GM23248 (cell line): Measurements from ENCODE around the gene SHROOM2. TPM values are rescaled to one million over a fixed set of nuclear protein-coding genes. Genes with fewer than 3 reads are reported as not detected.

Experiments used
- DNase-seq: peaks from one replicate; pipeline ENCODE4 v3.0.0-alpha.2; 2015
- H2AFZ ChIP-seq: fragments of 200-600 bp; sonication (generic); 2 replicates; pipeline ENCODE4 v1.6.1; 2016; ENCODE audit warnings: antibody characterized with exemption
- H3F3A ChIP-seq: fragments of 200-600 bp; sonication (generic); 2 replicates; pipeline ENCODE4 v1.6.1; 2016; ENCODE audit warnings: mild to moderate bottlenecking, antibody characterized with exemption, mixed run types; ENCODE audit not compliant: insufficient read depth
- H3K27ac ChIP-seq: fragments of 200-600 bp; sonication (generic); 2 replicates; pipeline ENCODE4 v1.5.1; 2016; ENCODE audit warnings: mild to moderate bottlenecking
- H3K27me3 ChIP-seq: fragments of 200-600 bp; sonication (generic); replicated peaks from 2 replicates; pipeline ENCODE4 v1.6.1; 2016; ENCODE audit warnings: mild to moderate bottlenecking; ENCODE audit not compliant: insufficient read depth
- H3K36me3 ChIP-seq: fragments of 200-600 bp; sonication (generic); 2 replicates; pipeline ENCODE4 v1.6.1; 2016; ENCODE audit warnings: low read depth, mild to moderate bottlenecking
- H3K4me1 ChIP-seq: fragments of 200-600 bp; sonication (generic); 2 replicates; pipeline ENCODE4 v1.6.1; 2016; ENCODE audit warnings: mild to moderate bottlenecking; ENCODE audit not compliant: insufficient read depth
- H3K4me2 ChIP-seq: fragments of 200-600 bp; sonication (generic); one replicate; pipeline ENCODE4 v1.6.1; 2016; ENCODE audit warnings: mild to moderate bottlenecking; ENCODE audit not compliant: unreplicated experiment
- H3K4me3 ChIP-seq: fragments of 200-600 bp; sonication (generic); 2 replicates; pipeline ENCODE4 v1.5.1; 2016; ENCODE audit warnings: mild to moderate bottlenecking
- H3K79me2 ChIP-seq: fragments of 200-600 bp; sonication (generic); 2 replicates; pipeline ENCODE4 v1.6.1; 2016; ENCODE audit warnings: mild to moderate bottlenecking; ENCODE audit not compliant: insufficient read depth
- H3K9ac ChIP-seq: fragments of 200-600 bp; sonication (generic); 2 replicates; pipeline ENCODE4 v1.6.1; 2016; ENCODE audit warnings: mild to moderate bottlenecking
- H3K9me2 ChIP-seq: fragments of 200-600 bp; sonication (generic); 2 replicates; pipeline ENCODE4 v1.6.1; 2016; ENCODE audit warnings: mixed run types, mild to moderate bottlenecking, moderate library complexity; ENCODE audit not compliant: insufficient read depth
- H3K9me3 ChIP-seq: fragments of 200-600 bp; sonication (generic); one replicate; pipeline ENCODE4 v1.6.1; 2017; ENCODE audit warnings: low read depth
- H4K20me1 ChIP-seq: fragments of 200-600 bp; sonication (generic); 2 replicates; pipeline ENCODE4 v1.6.0; 2016; ENCODE audit not compliant: insufficient read depth
- EZH2 ChIP-seq: fragments of 200-600 bp; sonication (generic); IDR thresholded peaks from 2 replicates; pipeline ENCODE4 v1.6.1; 2018; ENCODE audit warnings: antibody characterized with exemption, mild to moderate bottlenecking; ENCODE audit not compliant: insufficient read depth, poor library complexity, severe bottlenecking
- EZH2phosphoT487 ChIP-seq: fragments of 200-600 bp; sonication (generic); IDR thresholded peaks from 2 replicates; pipeline ENCODE4 v1.6.1; 2018; ENCODE audit warnings: antibody characterized with exemption, moderate library complexity, mild to moderate bottlenecking, low read depth; ENCODE audit not compliant: insufficient read depth
- WGBS, 2 experiments: methylation state at CpG; one replicate each; pipeline ENCODE4 v1.1.6; 2015 to 2017; ENCODE audit warnings: low lambda C conversion rate in 2 of 2, low coverage in 1 of 2; ENCODE audit errors: missing lambda C conversion rate in 2 of 2; 5-methylcytosine and 5-hydroxymethylcytosine counted together
- in situ Hi-C: fragments of 300-500 bp; cut with MboI; formaldehyde crosslinking; loops from 2 replicates; pipeline ENCODE4 v1.15.0; 2020
- polyA plus RNA-seq: library from polyadenylated mRNA; unstranded; fragments of >200 nt; fragmentation: Nextera tagmentation; extraction: Ambion mirVana; gene quantifications from 2 replicates; pipeline ENCODE4 v1.2.1, GENCODE V29; 2016
- total RNA-seq: library from RNA; depleted of rRNA; stranded (reverse); fragments of >200 nt; shearing (Covaris generic); gene quantifications from 2 replicates; pipeline ENCODE4 v1.2.3, GENCODE V29; 2014

Gene SHROOM2
- total and polyA plus RNA-seq, 2 experiments from 2014 or later: 0.22 to 0.63 TPM

DNA sequence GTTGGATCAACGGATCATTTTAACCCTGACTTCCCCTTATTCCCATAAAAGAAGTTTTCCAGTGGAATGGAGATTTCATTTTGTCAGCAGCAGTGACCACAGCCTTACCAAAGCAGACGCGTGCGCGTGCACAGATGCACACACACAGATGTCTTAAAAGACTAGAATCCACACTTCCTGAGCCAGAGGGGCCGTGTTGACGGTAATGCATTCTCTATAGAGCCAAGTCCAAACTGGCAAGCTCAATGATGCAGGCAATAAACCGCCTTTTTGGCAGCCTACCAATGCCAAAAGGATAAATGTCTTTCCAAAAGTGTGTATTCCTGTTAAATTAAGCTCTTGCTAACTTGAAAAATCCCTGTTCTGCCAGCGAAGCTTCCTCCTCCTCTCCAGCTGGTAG is 162.2 kb downstream of the SHROOM2 start:
- H3K27me3 ChIP-seq: peaks cover 4% of the 10 kb centered on the region; the same call in 1 of the 2 replicates
- WGBS, 2 experiments: 15 to 27% methylated on average over 9 of the region's 9 CpGs
- H3K79me2 ChIP-seq: no peaks in the 10 kb centered on the region
- no peaks in the 10 kb centered on the region for H3K9me3 ChIP-seq
- H3K4me3 ChIP-seq: no peak overlapping the region
- H3K9me2 ChIP-seq: no peaks in the 10 kb centered on the region
- in situ Hi-C loops: no loop called here
- H3K9ac ChIP-seq: no peak overlapping the region
- no peak overlapping the region for H2AFZ ChIP-seq
- TF ChIP-seq EZH2 (no peak), EZH2phosphoT487 (no peak)
- no peaks in the 10 kb centered on the region for H3F3A ChIP-seq
- peak; percentile 18 for DNase-seq
- no peak overlapping the region for H3K4me2 ChIP-seq
- H3K4me1 ChIP-seq: no peaks in the 10 kb centered on the region
- H4K20me1 ChIP-seq: no peaks in the 10 kb centered on the region
- H3K36me3 ChIP-seq: no peaks in the 10 kb centered on the region
- H3K27ac ChIP-seq: no peak overlapping the region

- DNase-seq: no peak
- H3K9me2 ChIP-seq: no peaks in the 10 kb centered on the region
- peaks cover 7% of the 10 kb centered on the region; the same call in 1 of the 2 replicates for H3K4me1 ChIP-seq
- H4K20me1 ChIP-seq: no peaks in the 10 kb centered on the region
- no peak overlapping the region for H3K9ac ChIP-seq
- no peaks in the 10 kb centered on the region for H3K36me3 ChIP-seq
- 0 to 12% methylated on average over 1 of the region's 1 CpG for WGBS, 2 experiments
- no peaks in the 10 kb centered on the region for H3K79me2 ChIP-seq
- H3F3A ChIP-seq: no peaks in the 10 kb centered on the region
- H3K9me3 ChIP-seq: no peaks in the 10 kb centered on the region
- no peak overlapping the region for H3K4me2 ChIP-seq
- no peak overlapping the region for H3K4me3 ChIP-seq
- TF ChIP-seq EZH2phosphoT487 (no peak), EZH2 (no peak)
- H3K27ac ChIP-seq: no peak overlapping the region
- no peak overlapping the region for H2AFZ ChIP-seq
- H3K27me3 ChIP-seq: peaks cover 4% of the 10 kb centered on the region; the same call in 1 of the 2 replicates
- in situ Hi-C loops: no loop called here
Observed at GRCh38 chrX:9952300-9952699, 166.1 kb downstream of the SHROOM2 start.

DNA sequence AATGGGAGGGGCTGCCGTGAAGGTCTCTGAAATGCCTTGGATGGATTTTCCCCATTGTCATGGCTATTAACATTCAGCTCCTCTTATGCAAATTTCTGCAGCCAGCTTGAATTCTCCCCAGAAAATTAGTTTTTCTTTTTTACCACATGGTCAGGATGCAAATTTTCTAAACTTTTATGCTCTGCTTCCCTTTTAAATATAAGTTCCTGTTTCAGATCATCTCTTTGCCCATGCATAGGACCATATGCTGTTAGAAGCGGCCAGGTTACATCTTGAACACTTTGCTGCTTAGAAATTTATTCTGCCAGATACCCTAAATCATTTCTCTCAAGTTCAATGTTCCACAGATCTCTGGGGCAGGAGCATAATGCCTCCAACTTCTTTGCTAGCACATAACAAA is 167.2 kb downstream of the SHROOM2 start:
- Histone ChIP-seq H3K27me3 (no peaks in the 10 kb centered on the region), H3K79me2 (no peaks in the 10 kb centered on the region), H2AFZ (no peak overlapping the region), H3K9me2 (no peaks in the 10 kb centered on the region), H3K9me3 (no peaks in the 10 kb centered on the region), H3K27ac (no peak overlapping the region), H3K36me3 (no peaks in the 10 kb centered on the region), H3K4me3 (no peak overlapping the region), H3K9ac (no peak overlapping the region), H3K4me2 (no peak overlapping the region), H3K4me1 (peaks cover 7% of the 10 kb centered on the region; the same call in 1 of the 2 replicates), H4K20me1 (no peaks in the 10 kb centered on the region), H3F3A (no peaks in the 10 kb centered on the region)
- WGBS, 2 experiments: 56 to 59% methylated on average over 2 of the region's 2 CpGs
- TF ChIP-seq EZH2 (no peak), EZH2phosphoT487 (no peak)
- in situ Hi-C loops: no loop called here
- DNase-seq: no peak

GRCh38 chrX:9955506-9955905 is 169.3 kb downstream of the SHROOM2 start:
- no peak overlapping the region for H2AFZ ChIP-seq
- no peaks in the 10 kb centered on the region for H3K9me2 ChIP-seq
- 66 to 72% methylated on average over 6 of the region's 6 CpGs for WGBS, 2 experiments
- H4K20me1 ChIP-seq: no peaks in the 10 kb centered on the region
- H3K4me1 ChIP-seq: peaks cover 7% of the 10 kb centered on the region; the same call in 1 of the 2 replicates
- no peaks in the 10 kb centered on the region for H3K9me3 ChIP-seq
- no peaks in the 10 kb centered on the region for H3F3A ChIP-seq
- peak; percentile 23 for DNase-seq
- in situ Hi-C loops: no loop called here
- TF ChIP-seq EZH2 (no peak), EZH2phosphoT487 (no peak)
- no peaks in the 10 kb centered on the region for H3K36me3 ChIP-seq
- H3K4me3 ChIP-seq: no peak overlapping the region
- no peak overlapping the region for H3K27ac ChIP-seq
- H3K79me2 ChIP-seq: no peaks in the 10 kb centered on the region
- H3K27me3 ChIP-seq: no peaks in the 10 kb centered on the region
- H3K4me2 ChIP-seq: no peak overlapping the region
- no peak overlapping the region for H3K9ac ChIP-seq

DNA sequence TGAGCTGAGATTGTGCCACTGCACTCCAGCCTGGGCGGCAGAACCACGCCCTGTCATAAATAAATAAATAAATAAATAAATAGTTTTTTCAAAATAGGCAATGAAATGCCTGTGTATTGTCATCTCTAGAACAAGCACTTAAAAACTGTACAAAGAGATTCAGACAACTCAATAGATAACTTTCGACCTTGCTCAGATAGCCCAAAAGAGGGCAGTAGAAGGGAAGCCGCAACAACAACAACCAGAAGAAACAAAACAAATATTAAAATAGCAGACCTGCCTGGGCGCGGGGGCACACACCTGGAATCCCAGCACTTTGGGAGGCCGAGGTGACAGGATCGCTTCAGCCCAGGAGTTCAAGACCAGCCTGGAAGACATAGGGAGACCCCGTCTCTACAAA is 171.5 kb downstream of the SHROOM2 start:
- H3K4me3 ChIP-seq: no peak overlapping the region
- WGBS, 2 experiments: 56 to 75% methylated on average over 6 to 9 of the region's 9 CpGs
- no peaks in the 10 kb centered on the region for H3K79me2 ChIP-seq
- no peaks in the 10 kb centered on the region for H3K9me3 ChIP-seq
- H3K4me1 ChIP-seq: peaks cover 7% of the 10 kb centered on the region; the same call in 1 of the 2 replicates
- H2AFZ ChIP-seq: no peak overlapping the region
- H3K36me3 ChIP-seq: no peaks in the 10 kb centered on the region
- no peaks in the 10 kb centered on the region for H3K9me2 ChIP-seq
- H3K4me2 ChIP-seq: no peak overlapping the region
- no peaks in the 10 kb centered on the region for H4K20me1 ChIP-seq
- no peak for DNase-seq
- TF ChIP-seq EZH2 (no peak), EZH2phosphoT487 (no peak)
- H3F3A ChIP-seq: no peaks in the 10 kb centered on the region
- in situ Hi-C loops: no loop called here
- no peak overlapping the region for H3K9ac ChIP-seq
- H3K27ac ChIP-seq: no peak overlapping the region
- no peaks in the 10 kb centered on the region for H3K27me3 ChIP-seq
